HL-60 (cell line): ENCODE data around the gene CFAP58.

Source experiments
- DNase-seq, 2 experiments: peaks; one replicate each; pipeline ENCODE4 v3.0.0-alpha.2; 2010 to 2020; ENCODE audit warnings: low read depth in 1 of 2, low spot score in 1 of 2
- H3K27ac ChIP-seq: fragments of 250-450 bp; sonication (Bioruptor Pico); replicated peaks from 2 replicates; pipeline ENCODE4 v1.5.1; 2020; ENCODE audit warnings: mild to moderate bottlenecking, moderate library complexity
- H3K27me3 ChIP-seq: fragments of 250-450 bp; sonication (Bioruptor Pico); 2 replicates; pipeline ENCODE4 v1.5.1; 2021; ENCODE audit warnings: mild to moderate bottlenecking, moderate library complexity; ENCODE audit not compliant: insufficient read depth, poor library complexity, severe bottlenecking
- H3K4me3 ChIP-seq: replicated peaks from 2 replicates; pipeline ENCODE4 v1.5.1; 2011; ENCODE audit warnings: mild to moderate bottlenecking, control low read depth, low read length; ENCODE audit not compliant: insufficient read depth
- CTCF ChIP-seq: IDR thresholded peaks from one replicate; pipeline ENCODE4 v1.5.1; 2011; ENCODE audit warnings: low read length, control low read depth, inconsistent platforms; ENCODE audit not compliant: insufficient read depth
- GABPA ChIP-seq: IDR thresholded peaks from 2 replicates; pipeline ENCODE4 v1.6.1; 2012; ENCODE audit warnings: low read depth
- POLR2AphosphoS5 ChIP-seq: IDR thresholded peaks from 2 replicates; pipeline ENCODE4 v1.6.1; 2012; ENCODE audit warnings: low read depth
- REST ChIP-seq: IDR thresholded peaks from 2 replicates; pipeline ENCODE4 v1.6.1; 2012; ENCODE audit warnings: low read depth; ENCODE audit not compliant: insufficient replicate concordance
- SPI1 ChIP-seq: IDR thresholded peaks from 2 replicates; pipeline ENCODE4 v1.6.1; 2012; ENCODE audit warnings: low read depth, mild to moderate bottlenecking, borderline replicate concordance

Gene CFAP58

GRCh38 chr10:104501449-104501848 lies 147.8 kb downstream of the CFAP58 start:
- H3K27ac ChIP-seq: no peak overlapping the region
- no peak overlapping the region for H3K4me3 ChIP-seq
- TF ChIP-seq GABPA (no peak), REST (no peak)
- no peak for DNase-seq
- H3K27me3 ChIP-seq: peaks cover 13% of the 10 kb centered on the region

- peaks cover 13% of the 10 kb centered on the region for H3K27me3 ChIP-seq
- H3K27ac ChIP-seq: no peak overlapping the region
- no peak for DNase-seq
- H3K4me3 ChIP-seq: no peak overlapping the region
- TF ChIP-seq POLR2AphosphoS5: no peak
- TF ChIP-seq CTCF: no peak
- no peak for TF ChIP-seq SPI1
- TF ChIP-seq GABPA: no peak
- TF ChIP-seq REST: no peak
Measured at GRCh38 chr10:104501864-104502579, 148.4 kb downstream of the CFAP58 start.

GRCh38 chr10:104502907-104503306 lies 149.3 kb downstream of the CFAP58 start:
- TF ChIP-seq GABPA (no peak), CTCF (no peak), SPI1 (no peak), POLR2AphosphoS5 (no peak), REST (no peak)
- H3K27me3 ChIP-seq: peaks cover 13% of the 10 kb centered on the region
- H3K27ac ChIP-seq: no peak overlapping the region
- DNase-seq: no peak
- H3K4me3 ChIP-seq: no peak overlapping the region
